H1 (cell line): ENCODE data around the gene TPPP2. TPM values are rescaled to one million over a fixed set of nuclear protein-coding genes. Genes with fewer than 3 reads are reported as not detected.

Experiments used
- CTCF ChIA-PET: fragments of 300-600 bp; sonication (Branson Sonifier 250); formaldehyde crosslinking; loops from one replicate; lab custom pipeline; 2021; ENCODE audit not compliant: partially characterized antibody; lab: Charles Lee
- POLR2A ChIA-PET: fragments of 300-600 bp; sonication (Branson Sonifier 250); formaldehyde crosslinking; loops from one replicate; lab custom pipeline; 2021; ENCODE audit warnings: inconsistent platforms; ENCODE audit not compliant: partially characterized antibody; lab: Charles Lee
- DNase-seq, 2 experiments: peaks; one replicate each; pipeline versions ENCODE4 v3.0.0 to v3.0.0-alpha.2; 2010 to 2022; ENCODE audit warnings: low spot score in 2 of 2, low read depth in 1 of 2, mixed read lengths in 1 of 2
- FAIRE-seq: peaks from 2 replicates; lab custom pipeline; 2011; peaks lifted over from hg19 to GRCh38; lab: Jason Lieb, UNC
- H2AFZ ChIP-seq: 2 replicates; pipeline ENCODE4 v1.8.1; 2012; ENCODE audit warnings: low read length, inconsistent platforms
- H2AK5ac ChIP-seq: 2 replicates; pipeline ENCODE4 v1.6.1; 2013; ENCODE audit warnings: low read depth, low read length
- H2BK120ac ChIP-seq: replicated peaks from 2 replicates; pipeline ENCODE3; 2013; ENCODE audit warnings: low read depth, low read length, inconsistent platforms
- H2BK12ac ChIP-seq: 2 replicates; pipeline ENCODE4 v1.6.1; 2013; ENCODE audit warnings: low read depth, low read length
- H2BK15ac ChIP-seq: 2 replicates; pipeline ENCODE4 v1.6.1; 2013; ENCODE audit warnings: low read length
- H2BK20ac ChIP-seq: 2 replicates; pipeline ENCODE4 v1.6.1; 2013; ENCODE audit warnings: low read length
- H2BK5ac ChIP-seq: 2 replicates; pipeline ENCODE4 v1.6.1; 2013; ENCODE audit warnings: low read depth, low read length
- H3K14ac ChIP-seq: 2 replicates; pipeline ENCODE4 v1.6.1; 2013; ENCODE audit warnings: inconsistent platforms; ENCODE audit not compliant: insufficient read length
- H3K18ac ChIP-seq: 2 replicates; pipeline ENCODE4 v1.6.1; 2013; ENCODE audit warnings: low read length; ENCODE audit errors: extremely low read depth
- H3K23ac ChIP-seq: 2 replicates; pipeline ENCODE4 v1.6.1; 2013; ENCODE audit warnings: inconsistent platforms; ENCODE audit not compliant: insufficient read length
- H3K23me2 ChIP-seq: 2 replicates; pipeline ENCODE4 v1.6.1; 2013; ENCODE audit warnings: low read depth, low read length
- H3K27ac ChIP-seq: 2 replicates; pipeline ENCODE4 v1.6.1; 2011; ENCODE audit warnings: low read depth, low read length, inconsistent platforms
- H3K27me3 ChIP-seq, 4 experiments: replicated peaks in 1 of 4; 1 replicate in 1 of 4; 2 replicates in 3 of 4; pipeline versions ENCODE4 v1.6.1 to v1.8.1; 2011 to 2013; ENCODE audit warnings: low read length in 3 of 4, mild to moderate bottlenecking in 3 of 4, inconsistent platforms in 2 of 4, mixed read lengths in 2 of 4, moderate library complexity in 1 of 4; ENCODE audit not compliant: control insufficient read depth in 3 of 4, insufficient read depth in 3 of 4; ENCODE audit errors: extremely low read depth in 1 of 4
- H3K36me3 ChIP-seq, 4 experiments: 2 replicates each; pipeline versions ENCODE4 v1.6.1 to v1.8.1; 2011 to 2013; ENCODE audit warnings: mild to moderate bottlenecking in 4 of 4, low read length in 3 of 4, moderate library complexity in 2 of 4, control low read depth in 1 of 4, inconsistent platforms in 1 of 4; ENCODE audit not compliant: insufficient read depth in 4 of 4, control insufficient read depth in 2 of 4
- H3K4ac ChIP-seq: replicated peaks from 2 replicates; pipeline ENCODE3; 2013; ENCODE audit warnings: low read length, low read depth, mixed read lengths, inconsistent platforms; ENCODE audit not compliant: insufficient read length
- H3K4me1 ChIP-seq, 4 experiments: replicated peaks in 1 of 4; 1 replicate in 1 of 4; 2 replicates in 3 of 4; pipeline versions ENCODE4 v1.6.1 to v1.8.1; 2011 to 2013; ENCODE audit warnings: low read length in 3 of 4, inconsistent platforms in 2 of 4, mixed read lengths in 1 of 4; ENCODE audit not compliant: insufficient read depth in 4 of 4, control insufficient read depth in 3 of 4
- H3K4me2 ChIP-seq, 2 experiments: 2 replicates each; pipeline versions ENCODE4 v1.6.1 to v1.8.1; 2011 to 2013; ENCODE audit warnings: low read depth in 2 of 2, low read length in 2 of 2, control low read depth in 1 of 2, inconsistent platforms in 1 of 2, mild to moderate bottlenecking in 1 of 2; ENCODE audit not compliant: insufficient read depth in 1 of 2
- H3K4me3 ChIP-seq, 4 experiments: fragments of 200-600, 300-600 bp in 1 of 4; sonication (generic), shearing (Covaris generic), sonication (Bioruptor Twin) in 1 of 4; 2 replicates each; pipeline versions ENCODE4 v1.5.1 to v1.8.1; 2011 to 2016; ENCODE audit warnings: low read length in 4 of 4, low read depth in 3 of 4, control low read depth in 2 of 4, inconsistent platforms in 2 of 4, mild to moderate bottlenecking in 2 of 4, mixed read lengths in 1 of 4, moderate library complexity in 1 of 4; ENCODE audit not compliant: insufficient read depth in 2 of 4; ENCODE audit errors: extremely low read depth in 1 of 4
- H3K56ac ChIP-seq: replicated peaks from 2 replicates; pipeline ENCODE3; 2013; ENCODE audit warnings: low read depth, mild to moderate bottlenecking, mixed read lengths, low read length, inconsistent platforms; ENCODE audit not compliant: insufficient read length
- H3K79me1 ChIP-seq: 2 replicates; pipeline ENCODE4 v1.6.1; 2013; ENCODE audit warnings: low read depth, low read length, control low read depth
- H3K79me2 ChIP-seq, 2 experiments: 2 replicates each; pipeline versions ENCODE4 v1.6.1 to v1.8.1; 2012 to 2013; ENCODE audit warnings: low read length in 2 of 2, mild to moderate bottlenecking in 2 of 2, inconsistent platforms in 1 of 2; ENCODE audit not compliant: insufficient read depth in 2 of 2, control insufficient read depth in 1 of 2
- H3K9ac ChIP-seq, 4 experiments: replicated peaks in 1 of 4; 1 replicate in 1 of 4; 2 replicates in 3 of 4; pipeline versions ENCODE4 v1.6.1 to v1.8.1; 2011 to 2013; ENCODE audit warnings: low read depth in 3 of 4, low read length in 3 of 4, control low read depth in 2 of 4, mild to moderate bottlenecking in 2 of 4, moderate library complexity in 2 of 4, inconsistent platforms in 1 of 4; ENCODE audit errors: extremely low read depth in 1 of 4
- H3K9me3 ChIP-seq, 2 experiments: 2 replicates each; pipeline versions ENCODE4 v1.6.1 to v1.8.1; 2012 to 2013; ENCODE audit warnings: mild to moderate bottlenecking in 2 of 2, moderate library complexity in 2 of 2, control low read depth in 1 of 2, inconsistent platforms in 1 of 2, low read depth in 1 of 2, low read length in 1 of 2, mixed read lengths in 1 of 2; ENCODE audit not compliant: insufficient read depth in 2 of 2
- H4K20me1 ChIP-seq, 2 experiments: replicated peaks in 1 of 2; 2 replicates each; pipeline versions ENCODE3 to v1.8.1; 2011 to 2013; ENCODE audit warnings: inconsistent platforms in 2 of 2, low read length in 2 of 2, mild to moderate bottlenecking in 1 of 2; ENCODE audit not compliant: insufficient read depth in 2 of 2, control insufficient read depth in 1 of 2
- H4K5ac ChIP-seq: 2 replicates; pipeline ENCODE4 v1.6.1; 2013; ENCODE audit warnings: low read length, low read depth, mixed read lengths, inconsistent platforms; ENCODE audit not compliant: insufficient read length
- H4K8ac ChIP-seq: 2 replicates; pipeline ENCODE4 v1.8.0; 2013; ENCODE audit warnings: mild to moderate bottlenecking, moderate library complexity, low read length, inconsistent platforms; ENCODE audit not compliant: insufficient read depth; ENCODE audit errors: extremely low read depth
- H4K91ac ChIP-seq: replicated peaks from 2 replicates; pipeline ENCODE3; 2013; ENCODE audit warnings: low read length, mixed read lengths, inconsistent platforms; ENCODE audit not compliant: insufficient read length
- BACH1 ChIP-seq: IDR thresholded peaks from 2 replicates; pipeline ENCODE4 v1.6.1; 2012; ENCODE audit warnings: low read length, improper control_type of control experiment
- BRCA1 ChIP-seq: IDR thresholded peaks from 2 replicates; pipeline ENCODE4 v1.6.1; 2012; ENCODE audit warnings: low read depth, low read length, improper control_type of control experiment
- JUND ChIP-seq: IDR thresholded peaks from 2 replicates; pipeline ENCODE4 v1.6.1; 2011; ENCODE audit warnings: mild to moderate bottlenecking, improper control_type of control experiment, low read length
- SIRT6 ChIP-seq: IDR thresholded peaks from one replicate; pipeline ENCODE4 v1.7.1; 2012; ENCODE audit warnings: low read length, inconsistent platforms
- TAF1 ChIP-seq: IDR thresholded peaks from 2 replicates; pipeline ENCODE4 v1.6.1; 2011; ENCODE audit warnings: mild to moderate bottlenecking, low read depth, low read length
- WGBS, 2 experiments: shearing (Covaris generic) in 1 of 2; methylation state at CpG; one replicate each; pipeline versions ENCODE4 v1.1.6 to v1.1.7; 2013 to 2015; ENCODE audit warnings: low lambda C conversion rate in 2 of 2, mixed read lengths in 2 of 2, inconsistent platforms in 1 of 2, low coverage in 1 of 2, missing lambda C conversion rate in 1 of 2; ENCODE audit not compliant: insufficient replicate concordance in 2 of 2, insufficient coverage in 1 of 2, insufficient read length in 1 of 2; ENCODE audit errors: extremely low coverage in 1 of 2, missing lambda C conversion rate in 1 of 2; 5-methylcytosine and 5-hydroxymethylcytosine counted together
- polyA plus RNA-seq, 7 experiments: library from polyadenylated mRNA; depleted of rRNA in 3 of 7; stranded (reverse) in 5 of 7; unstranded in 2 of 7; fragments of >200 nt in 5 of 7; fragments of 200-250 nt in 2 of 7; gene quantifications; 1 replicate in 5 of 7; 2 replicates in 1 of 7; 4 replicates in 1 of 7; pipeline versions ENCODE4 v1.2.1 to v1.2.3, GENCODE V29; 2011 to 2013; ENCODE audit warnings: missing spikeins in 2 of 7, mixed read lengths in 2 of 7
- total RNA-seq: library from RNA; stranded (reverse); fragmentation: NEBNext Ultra II Directional; extraction: Animal tissue kit (Norgen Biotek cat#: 25700); gene quantifications from 2 replicates; pipeline ENCODE4 v1.2.1, GENCODE V29; 2021

Gene TPPP2
- total and polyA plus RNA-seq, 2 of the 8 experiments (the other 6 are each of a cell fraction or from before 2014, with no cell fraction given) = not detected

DNA sequence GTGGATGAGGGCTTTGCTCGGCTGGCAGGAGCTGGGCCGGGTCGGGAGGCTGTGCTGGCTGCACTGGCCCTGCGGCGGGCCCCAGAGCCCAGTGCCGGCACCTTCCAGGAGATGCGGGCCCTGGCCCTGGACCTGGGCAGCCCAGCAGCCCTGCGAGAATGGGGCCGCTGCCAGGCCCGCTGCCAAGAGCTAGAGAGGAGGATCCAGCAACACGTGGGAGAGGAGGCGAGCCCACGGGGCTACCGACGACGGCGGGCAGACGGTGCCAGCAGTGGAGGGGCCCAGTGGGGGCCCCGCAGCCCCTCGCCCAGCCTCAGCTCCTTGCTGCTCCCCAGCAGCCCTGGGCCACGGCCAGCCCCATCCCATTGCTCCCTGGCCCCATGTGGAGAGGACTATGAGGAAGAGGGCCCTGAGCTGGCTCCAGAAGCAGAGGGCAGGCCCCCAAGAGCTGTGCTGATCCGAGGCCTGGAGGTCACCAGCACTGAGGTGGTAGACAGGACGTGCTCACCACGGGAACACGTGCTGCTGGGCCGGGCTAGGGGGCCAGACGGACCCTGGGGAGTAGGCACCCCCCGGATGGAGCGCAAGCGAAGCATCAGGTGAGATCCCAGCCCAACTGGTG lies 51.6 kb downstream of the TPPP2 start:
- no peak overlapping the region for H3K23ac ChIP-seq
- H2AK5ac ChIP-seq = no peak overlapping the region
- ChIA-PET POLR2A (interaction anchor here (1.8 to 12.4 kb wide), 6 partner anchors 3 to 67 kb away, joined by 5 to 245 read pairs (median 5); partner anchors contain the start of genes ARHGEF40 and RNASE8), CTCF (interaction anchor here (1.5 to 10.2 kb wide), 8 partner anchors 9 to 96 kb away, joined by 3 to 148 read pairs (median 14); partner anchors contain the start of genes ARHGEF40 and TMEM253)
- no peak overlapping the region for H2BK20ac ChIP-seq
- peaks cover 32 to 91% (median 67%) of the 10 kb centered on the region in 4 experiments for H3K36me3 ChIP-seq
- H2BK12ac ChIP-seq = no peak overlapping the region
- no peak overlapping the region for H2BK15ac ChIP-seq
- H3K18ac ChIP-seq = no peak overlapping the region
- H3K14ac ChIP-seq = no peak overlapping the region
- H3K4me1 ChIP-seq = no peaks in the 10 kb centered on the region
- H4K8ac ChIP-seq = no peak overlapping the region
- TF ChIP-seq SIRT6 = no peak
- no peak for TF ChIP-seq BACH1
- no peak for TF ChIP-seq JUND
- TF ChIP-seq TAF1 = no peak
- TF ChIP-seq BRCA1 = no peak
- no peak overlapping the region for H2AFZ ChIP-seq
- H2BK5ac ChIP-seq = no peak overlapping the region
- no peak for DNase-seq
- H3K4me2 ChIP-seq = no peak overlapping the region
- no peaks in the 10 kb centered on the region for H3K79me2 ChIP-seq
- no peak for FAIRE-seq
- H3K56ac ChIP-seq = no peak overlapping the region
- peaks cover 2 to 5% of the 10 kb centered on the region in 2 experiments for H4K20me1 ChIP-seq
- H3K27me3 ChIP-seq = no peaks in the 10 kb centered on the region
- H3K9ac ChIP-seq = no peak overlapping the region
- no peak overlapping the region for H4K91ac ChIP-seq
- no peak overlapping the region for H4K5ac ChIP-seq
- WGBS, 2 experiments = 96% methylated on average over 21 of the region's 30 CpGs; no CpG with 5 or more reads in 1 of the 2 experiments
- no peak overlapping the region for H3K27ac ChIP-seq
- H3K4me3 ChIP-seq = no peak overlapping the region
- no peaks in the 10 kb centered on the region for H3K9me3 ChIP-seq
- peaks cover 2% of the 10 kb centered on the region for H3K79me1 ChIP-seq
- H3K23me2 ChIP-seq = no peaks in the 10 kb centered on the region
- H3K4ac ChIP-seq = no peak overlapping the region
- no peak overlapping the region for H2BK120ac ChIP-seq
